ENCODE results near the gene CEP112. TPM values are rescaled to one million over a fixed set of nuclear protein-coding genes. Genes with fewer than 3 reads are reported as not detected.

The CEP112 gene
- total RNA-seq, 1 donor from 2014 or later = 9.7 TPM

DNA sequence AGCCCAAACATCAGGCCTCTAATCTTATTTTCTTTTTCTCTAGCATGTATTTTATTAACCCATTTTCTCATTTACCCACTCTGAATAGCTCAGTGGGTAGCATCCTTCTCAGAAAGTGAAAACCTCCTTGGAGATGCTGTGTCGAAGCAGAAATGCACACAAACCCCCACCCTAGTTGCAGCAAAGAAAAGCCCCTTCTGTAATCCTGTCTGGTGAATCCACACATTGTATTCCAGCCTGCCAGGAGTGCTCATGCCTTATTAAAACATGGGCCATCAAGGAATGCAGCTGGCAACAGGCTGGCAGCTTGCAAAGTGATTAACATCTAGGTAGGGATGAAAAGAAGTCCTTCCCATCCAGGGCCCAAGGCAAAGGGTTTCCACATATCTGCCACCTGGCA lies 590.8 kb downstream of the CEP112 start:
- Histone ChIP-seq H4K20me1 (ENCODE audit: low read depth) (no peaks in the 10 kb centered on the region), H3F3A (ENCODE audit: low read depth) (no peaks in the 10 kb centered on the region), H3K4me1 (peaks cover 22% of the 10 kb centered on the region), H3K27me3 (no peaks in the 10 kb centered on the region), H3K27ac (no peak overlapping the region), H3K79me2 (ENCODE audit: low read depth) (no peaks in the 10 kb centered on the region), H3K9ac (no peak overlapping the region), H3K4me3 (no peak overlapping the region), H3K4me2 (peak overlapping the region; percentile 25), H3K36me3 (no peaks in the 10 kb centered on the region), H3K9me3 (ENCODE audit: low read depth) (no peaks in the 10 kb centered on the region), H2AFZ (replicated peaks) (no peak overlapping the region)
- Mint-ChIP-seq H3K9me3 (peaks cover 6% of the 10 kb centered on the region), H3K27ac (peak overlapping the region; percentile 99), H3K4me1 (peaks cover 68% of the 10 kb centered on the region), H3K4me3 (no peak overlapping the region), H3K27me3 (ENCODE audit: insufficient read depth, low read depth) (peaks cover 4% of the 10 kb centered on the region), H3K36me3 (peaks cover 11% of the 10 kb centered on the region)
- TF ChIP-seq, protein P1, sequence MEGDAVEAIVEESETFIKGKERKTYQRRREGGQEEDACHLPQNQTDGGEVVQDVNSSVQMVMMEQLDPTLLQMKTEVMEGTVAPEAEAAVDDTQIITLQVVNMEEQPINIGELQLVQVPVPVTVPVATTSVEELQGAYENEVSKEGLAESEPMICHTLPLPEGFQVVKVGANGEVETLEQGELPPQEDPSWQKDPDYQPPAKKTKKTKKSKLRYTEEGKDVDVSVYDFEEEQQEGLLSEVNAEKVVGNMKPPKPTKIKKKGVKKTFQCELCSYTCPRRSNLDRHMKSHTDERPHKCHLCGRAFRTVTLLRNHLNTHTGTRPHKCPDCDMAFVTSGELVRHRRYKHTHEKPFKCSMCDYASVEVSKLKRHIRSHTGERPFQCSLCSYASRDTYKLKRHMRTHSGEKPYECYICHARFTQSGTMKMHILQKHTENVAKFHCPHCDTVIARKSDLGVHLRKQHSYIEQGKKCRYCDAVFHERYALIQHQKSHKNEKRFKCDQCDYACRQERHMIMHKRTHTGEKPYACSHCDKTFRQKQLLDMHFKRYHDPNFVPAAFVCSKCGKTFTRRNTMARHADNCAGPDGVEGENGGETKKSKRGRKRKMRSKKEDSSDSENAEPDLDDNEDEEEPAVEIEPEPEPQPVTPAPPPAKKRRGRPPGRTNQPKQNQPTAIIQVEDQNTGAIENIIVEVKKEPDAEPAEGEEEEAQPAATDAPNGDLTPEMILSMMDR (IDR thresholded peaks at IDR 0.05) = no peak
- TF ChIP-seq EZH2phosphoT487 (IDR thresholded peaks at IDR 0.05) = no peak
- TF ChIP-seq EZH2 (IDR thresholded peaks at IDR 0.05) = no peak
- DNase-seq (ENCODE audit: low spot score) = peak; percentile 44

GRCh38 chr17:65600518-65600917 lies 591.4 kb downstream of the CEP112 start:
- H3K36me3 Mint-ChIP-seq = peaks cover 8% of the 10 kb centered on the region
- Histone ChIP-seq H3K4me3 (no peak overlapping the region), H3K4me1 (peaks cover 22% of the 10 kb centered on the region), H3K79me2 (ENCODE audit: low read depth) (no peaks in the 10 kb centered on the region), H3K9ac (no peak overlapping the region), H3F3A (ENCODE audit: low read depth) (peaks cover under 1% of the 10 kb centered on the region), H3K36me3 (no peaks in the 10 kb centered on the region), H3K27ac (no peak overlapping the region), H2AFZ (replicated peaks) (no peak overlapping the region), H3K4me2 (peak overlapping the region; percentile 25), H4K20me1 (ENCODE audit: low read depth) (no peaks in the 10 kb centered on the region), H3K9me3 (ENCODE audit: low read depth) (no peaks in the 10 kb centered on the region), H3K27me3 (no peaks in the 10 kb centered on the region)
- H3K4me3 Mint-ChIP-seq = no peak overlapping the region
- peaks cover 2% of the 10 kb centered on the region for H3K27me3 Mint-ChIP-seq (ENCODE audit: insufficient read depth, low read depth)
- no peak for DNase-seq (ENCODE audit: low spot score)
- H3K9me3 Mint-ChIP-seq = peaks cover 6% of the 10 kb centered on the region
- H3K4me1 Mint-ChIP-seq = peaks cover 70% of the 10 kb centered on the region
- TF ChIP-seq, protein P1 (IDR thresholded peaks at IDR 0.05) = no peak
- TF ChIP-seq EZH2 (IDR thresholded peaks at IDR 0.05) (no peak), EZH2phosphoT487 (IDR thresholded peaks at IDR 0.05) (no peak)
- H3K27ac Mint-ChIP-seq = peak overlapping the region; percentile 99

DNA sequence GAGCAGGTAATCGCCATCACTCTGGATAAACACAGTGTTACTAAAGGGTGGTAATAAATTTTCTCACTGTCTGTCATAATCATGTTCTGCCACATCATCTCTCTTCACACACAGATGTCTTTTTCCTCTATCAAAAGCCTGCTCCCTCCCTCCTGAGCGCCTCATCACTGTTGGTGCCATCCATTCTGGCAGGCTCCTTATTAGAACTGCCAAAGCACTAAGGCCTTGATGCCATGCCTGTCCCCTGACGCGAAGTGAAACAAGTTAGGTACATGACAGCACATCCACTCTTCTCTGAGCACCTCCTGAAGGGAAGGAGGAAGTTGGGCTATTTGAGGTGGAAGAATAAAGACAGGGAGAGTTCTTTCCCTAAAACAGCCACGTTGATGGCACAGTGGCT lies 592.3 kb downstream of the CEP112 start:
- Mint-ChIP-seq H3K27me3 (ENCODE audit: insufficient read depth, low read depth) (no peaks in the 10 kb centered on the region), H3K4me1 (peaks cover 72% of the 10 kb centered on the region)

More for the DNA sequence above, 592.3 kb downstream of the CEP112 start:
- no peaks in the 10 kb centered on the region for H3K9me3 ChIP-seq (ENCODE audit: low read depth)
- no peaks in the 10 kb centered on the region for H4K20me1 ChIP-seq (ENCODE audit: low read depth)
- H3K27ac ChIP-seq = no peak overlapping the region
- peaks cover 28% of the 10 kb centered on the region for H3K4me1 ChIP-seq
- H3K4me3 ChIP-seq = no peak overlapping the region
- H3K79me2 ChIP-seq (ENCODE audit: low read depth) = no peaks in the 10 kb centered on the region
- H3K36me3 Mint-ChIP-seq = peaks cover 8% of the 10 kb centered on the region
- H3K27me3 ChIP-seq = no peaks in the 10 kb centered on the region
- peak overlapping the region; percentile 31 for H3K4me3 Mint-ChIP-seq
- DNase-seq (ENCODE audit: low spot score) = no peak
- H3K36me3 ChIP-seq = no peaks in the 10 kb centered on the region
- H3K9me3 Mint-ChIP-seq = peaks cover 6% of the 10 kb centered on the region
- H3F3A ChIP-seq (ENCODE audit: low read depth) = peaks cover 9% of the 10 kb centered on the region
- H3K27ac Mint-ChIP-seq = peak overlapping the region; percentile 99
- TF ChIP-seq, protein P1 (IDR thresholded peaks at IDR 0.05) = no peak
- TF ChIP-seq EZH2phosphoT487 (IDR thresholded peaks at IDR 0.05) (no peak), EZH2 (IDR thresholded peaks at IDR 0.05) (no peak)
- H3K4me2 ChIP-seq = no peak overlapping the region
- no peak overlapping the region for H2AFZ ChIP-seq (replicated peaks)
- H3K9ac ChIP-seq = no peak overlapping the region

Data from neural progenitor cell (in vitro differentiated cells).